Measurements from ENCODE around the gene SCN1B. TPM values are rescaled to one million over a fixed set of nuclear protein-coding genes. Genes with fewer than 3 reads are reported as not detected.

The SCN1B gene
- total and polyA plus RNA-seq, 2 of the 13 experiments (the other 11 are each of a cell fraction or from before 2014, with no cell fraction given) = 2.7 to 20.1 TPM

GRCh38 chr19:35040826-35041547, 10.7 kb downstream of the SCN1B start (continued):
- TF ChIP-seq TBL1XR1 (IDR thresholded peaks at IDR 0.05; ENCODE audit: borderline replicate concordance, low read length, partially characterized antibody) (peak; percentile 41), ZNF333 (CRISPR knock-in tag; IDR thresholded peaks at IDR 0.05; ENCODE audit: borderline replicate concordance) (peak; percentile 82; the same call in 1 of the 2 replicates), GTF3A (CRISPR knock-in tag; conservative IDR thresholded peaks at IDR 0.05) (no peak), POGK (CRISPR knock-in tag; conservative IDR thresholded peaks at IDR 0.05) (peak; percentile 93), CTCF (CRISPR knock-in tag; IDR thresholded peaks at IDR 0.05) (no peak; the same call in 1 of the 2 replicates), ZNF646 (CRISPR knock-in tag; IDR thresholded peaks at IDR 0.05) (peak; percentile 78; the same call in 1 of the 2 replicates), MXI1 (IDR thresholded peaks at IDR 0.05; ENCODE audit: borderline replicate concordance, low read depth, low read length) (peak; percentile 62; the same call in 1 of the 3 replicates), STAG1 (CRISPR knock-in tag; IDR thresholded peaks at IDR 0.05) (peak; percentile 19; the same call in 1 of the 2 replicates), ZBTB7A (CRISPR knock-in tag; IDR thresholded peaks at IDR 0.05) (peak; percentile 96), TGIF2 (CRISPR knock-in tag; IDR thresholded peaks at IDR 0.05) (peak; percentile 62; the same call in 1 of the 2 replicates), NR2F6 (IDR thresholded peaks at IDR 0.05) (peak; percentile 96), NR2F6 (CRISPR knock-in tag; IDR thresholded peaks at IDR 0.05) (peak; percentile 98), ZNF3 (CRISPR knock-in tag; IDR thresholded peaks at IDR 0.05) (no peak), ZMYM2 (CRISPR knock-in tag; IDR thresholded peaks at IDR 0.05) (0 out of 2 replicates have a peak, but pooled peaks have one; percentile 45), FOXP4 (CRISPR knock-in tag; IDR thresholded peaks at IDR 0.05) (peak; percentile 94)
